ENCODE results near the gene MFSD6L. TPM values are rescaled to one million over a fixed set of nuclear protein-coding genes. Genes with fewer than 3 reads are reported as not detected.

MFSD6L gene
- total RNA-seq, 1 experiment from 2014 or later = not detected

DNA sequence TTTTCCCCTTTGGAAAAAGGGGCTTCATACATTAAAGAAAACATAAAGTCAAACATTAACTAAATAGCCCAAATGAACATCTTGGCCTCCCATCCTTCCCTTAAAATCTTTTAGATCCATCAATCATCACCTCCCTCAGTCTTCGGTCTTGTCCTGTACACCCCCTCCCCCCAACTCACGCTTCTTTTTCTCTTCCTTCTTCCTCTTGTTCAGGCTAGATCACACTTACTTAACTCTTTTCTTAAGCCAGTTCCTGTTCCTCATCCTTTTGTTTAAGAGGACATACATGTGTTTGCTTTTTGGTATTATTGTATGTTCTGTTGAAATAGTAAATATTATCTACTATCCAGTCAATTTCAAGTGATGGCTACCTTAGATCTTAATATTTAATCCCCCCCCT is 5.5 kb downstream of the MFSD6L start:
- no peak for DNase-seq (ENCODE audit: low read depth)

DNA sequence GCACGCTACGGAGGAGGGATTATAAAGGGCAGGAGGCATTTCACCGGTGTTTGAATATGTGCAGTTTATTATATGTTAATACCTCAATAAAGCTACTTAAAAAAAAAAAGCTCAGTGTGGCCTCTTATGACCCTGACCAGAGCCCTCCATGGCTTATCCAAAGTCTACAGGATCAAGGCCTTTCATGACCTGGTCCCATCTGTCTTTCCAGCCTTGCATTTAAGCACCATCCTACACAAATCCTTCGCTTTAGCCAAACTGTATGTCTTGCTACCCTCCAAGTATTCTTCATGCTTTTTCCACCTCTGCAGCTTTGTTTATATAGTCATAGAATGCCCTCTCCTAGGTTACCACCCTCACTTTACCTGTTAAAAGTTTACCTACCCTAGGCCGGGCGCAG is 6.5 kb downstream of the MFSD6L start:
- DNase-seq (ENCODE audit: low read depth) = no peak

DNA sequence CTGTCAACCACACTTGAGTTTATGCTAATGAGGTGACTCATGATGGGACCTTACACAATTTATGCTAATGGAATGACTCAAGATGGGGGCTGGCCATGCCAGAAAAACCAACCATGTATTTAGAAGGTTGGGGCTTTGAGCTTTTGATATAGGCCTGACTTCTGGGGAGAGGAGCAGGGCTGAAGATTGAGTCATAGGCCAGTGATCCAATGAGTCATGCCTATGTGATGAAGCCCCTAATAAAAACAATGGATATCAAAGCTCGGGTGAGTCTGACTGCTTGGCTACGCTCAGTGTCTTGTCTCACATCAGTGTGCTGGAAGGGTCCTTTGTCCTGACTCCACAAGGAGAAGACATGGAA is 7.3 kb downstream of the MFSD6L start:
- DNase-seq (ENCODE audit: low read depth) = peak; percentile 47

DNA sequence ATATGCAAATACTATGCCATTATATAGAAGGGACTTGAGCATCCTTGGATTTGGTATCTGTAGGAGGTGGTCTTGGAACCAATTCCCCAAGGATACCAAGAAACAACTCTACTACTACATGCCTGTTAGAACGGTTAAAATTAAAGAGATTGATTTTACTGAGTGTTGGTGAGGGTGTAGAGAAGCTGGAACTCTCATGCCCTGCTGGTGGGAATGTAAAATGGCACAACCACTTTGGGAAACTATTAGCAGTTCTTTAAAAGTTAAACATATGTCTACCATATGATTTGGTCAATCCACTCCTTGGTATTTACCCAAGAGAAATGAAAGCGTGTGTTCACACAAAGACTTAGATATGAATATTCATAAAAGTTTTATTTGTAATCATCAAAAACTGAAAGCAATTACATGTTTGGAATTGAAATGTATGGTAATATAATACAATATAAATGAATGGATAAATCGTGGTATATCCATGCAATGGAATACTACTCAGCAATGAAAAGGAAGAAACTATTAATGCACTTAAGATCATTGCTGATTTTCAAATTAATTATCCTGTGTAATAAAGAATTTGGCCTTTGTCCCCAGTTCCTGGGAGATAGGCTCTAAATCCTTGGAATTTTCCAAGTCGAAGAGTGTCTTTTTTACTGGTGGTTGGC is 7.8 kb downstream of the MFSD6L start:
- no peak for DNase-seq (ENCODE audit: low read depth)

DNA sequence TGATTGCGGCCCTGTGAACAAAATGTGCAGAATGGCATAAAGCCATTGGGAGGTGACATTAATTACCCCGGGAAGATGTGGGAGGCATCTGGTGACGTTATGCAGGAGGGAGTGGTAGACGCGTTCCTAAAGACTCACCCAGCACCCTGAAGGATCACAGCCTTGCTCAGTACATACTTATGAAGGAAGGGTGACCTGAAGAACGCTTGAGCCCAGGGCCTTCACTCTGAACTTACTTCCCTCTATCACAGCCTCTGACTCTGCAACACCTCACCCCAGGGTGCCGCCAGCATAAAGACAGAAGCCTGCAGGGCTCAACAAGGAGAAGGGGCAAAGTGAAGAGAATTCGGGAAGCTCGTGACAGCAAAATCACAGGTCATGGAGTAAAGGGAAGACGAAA is 9.4 kb downstream of the MFSD6L start:
- DNase-seq (ENCODE audit: low read depth) = no peak

DNA sequence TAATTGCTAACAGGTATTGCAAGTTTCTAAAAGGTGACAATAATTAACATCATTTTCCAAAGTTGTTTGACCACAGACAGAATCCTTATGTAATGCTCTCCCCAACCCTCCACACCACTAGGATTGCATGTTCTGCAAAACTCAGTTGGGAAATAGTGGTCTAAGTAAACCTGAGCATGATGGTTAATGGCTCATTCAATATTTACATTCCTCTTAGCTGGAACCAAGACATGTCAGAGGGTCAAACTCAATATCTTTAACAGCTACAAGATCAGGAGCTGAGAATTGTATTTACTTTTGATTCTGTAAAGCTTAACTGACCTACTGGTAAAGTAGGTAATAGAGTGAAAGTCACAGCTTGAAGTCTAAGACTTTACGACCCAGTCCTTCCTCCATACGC is 10.2 kb downstream of the MFSD6L start:
- DNase-seq (ENCODE audit: low read depth) = no peak

DNA sequence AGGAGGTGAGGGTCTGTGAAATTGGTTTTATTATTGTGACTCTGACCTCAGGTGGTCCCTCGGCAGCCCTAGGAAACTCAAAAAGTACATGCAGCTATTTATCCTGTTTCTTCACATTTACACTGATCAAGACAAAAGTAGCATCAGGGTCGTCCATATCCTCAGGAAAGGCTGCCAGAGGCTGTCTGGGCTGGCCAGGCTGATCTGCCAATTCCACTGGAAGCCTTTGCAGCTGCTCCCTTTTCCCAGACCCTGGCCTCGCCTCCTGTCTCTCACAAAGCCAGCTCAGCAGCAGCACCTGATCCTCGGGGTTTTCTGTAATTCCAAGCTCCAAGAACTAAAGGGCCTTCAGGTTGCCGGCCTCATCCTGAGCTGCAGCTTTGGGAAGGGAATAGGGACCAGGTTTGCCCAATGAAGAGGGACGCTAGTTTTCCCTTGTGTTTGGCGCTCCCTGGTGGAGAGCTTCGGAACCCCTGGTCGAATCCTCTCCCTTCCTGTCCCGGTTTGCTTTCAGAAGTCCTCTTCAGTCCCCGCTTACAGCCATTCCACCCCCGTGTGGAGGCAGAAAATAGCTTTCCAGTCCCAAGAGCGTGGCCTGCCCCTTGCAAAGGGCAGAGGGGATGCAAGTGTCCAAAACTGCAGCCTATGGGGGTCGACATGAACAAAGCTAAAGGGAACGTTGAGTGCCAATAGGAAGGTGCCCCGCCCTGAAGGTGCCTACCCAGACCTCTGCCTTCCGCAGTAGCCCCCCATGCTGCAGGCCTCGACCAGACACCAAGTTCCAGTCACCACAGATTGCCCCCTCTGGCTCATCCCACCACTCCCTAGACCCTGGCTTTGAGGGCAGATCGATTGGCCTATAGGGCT is 13.4 kb downstream of the MFSD6L start:
- DNase-seq (ENCODE audit: low read depth) = peak; percentile 44

DNA sequence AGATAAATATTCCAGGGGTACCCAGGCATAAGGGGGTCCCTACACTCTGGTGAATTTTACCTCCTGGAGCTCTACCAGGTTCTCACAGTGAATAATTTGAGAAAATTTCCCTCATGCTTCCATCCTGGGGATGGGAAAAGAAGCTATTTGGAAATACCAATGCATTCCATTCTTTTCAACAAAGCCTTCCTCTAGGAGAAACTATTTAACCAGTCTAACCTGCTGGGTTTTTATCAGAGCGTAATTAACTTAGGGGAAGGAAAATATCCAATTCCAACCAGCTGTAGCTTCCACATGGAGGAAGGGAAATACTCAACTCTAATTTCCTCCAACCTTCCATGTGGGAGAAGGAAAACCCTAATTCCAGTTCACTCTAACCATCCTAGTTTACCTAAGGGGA is 17.0 kb downstream of the MFSD6L start:
- no peak for DNase-seq (ENCODE audit: low read depth)

DNA sequence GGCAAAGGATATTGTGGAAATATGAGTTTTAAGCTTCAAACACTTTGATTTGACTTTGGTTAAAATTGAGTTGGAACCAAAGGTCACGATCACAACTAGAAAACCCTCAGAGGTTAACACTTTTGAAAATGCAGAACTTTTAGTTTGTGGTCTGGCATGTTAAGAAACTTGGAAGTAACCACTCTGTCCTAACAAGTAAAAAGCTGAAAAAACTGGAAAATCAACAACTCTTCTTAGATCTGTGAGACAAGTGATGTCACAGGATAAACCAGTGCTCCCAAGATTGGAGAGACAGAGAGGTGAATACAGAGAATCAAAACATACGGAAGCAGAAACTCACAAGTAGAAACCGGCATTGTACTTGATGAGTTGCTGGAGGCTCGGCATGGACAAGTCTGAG is 17.4 kb downstream of the MFSD6L start:
- DNase-seq (ENCODE audit: low read depth) = no peak

DNA sequence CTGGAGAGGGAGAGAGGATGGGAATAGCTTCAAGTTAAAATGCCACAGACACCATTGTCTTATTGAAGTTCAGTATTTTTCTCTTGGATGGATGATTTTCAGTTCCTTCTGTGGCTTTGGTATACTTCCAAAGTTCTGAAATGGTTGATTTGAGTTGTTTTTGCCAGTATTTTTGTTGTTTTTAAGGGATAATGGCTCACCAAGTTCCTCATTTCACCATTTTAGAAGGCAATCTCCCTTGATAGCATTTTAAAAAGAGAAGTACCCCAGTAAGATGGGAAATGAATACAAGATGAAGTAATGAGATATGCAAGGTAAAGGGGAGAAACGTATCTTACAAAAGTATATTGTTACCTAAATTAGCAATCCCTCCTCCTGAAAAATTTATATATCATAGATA is 22.3 kb downstream of the MFSD6L start:
- DNase-seq (ENCODE audit: low read depth) = no peak

DNA sequence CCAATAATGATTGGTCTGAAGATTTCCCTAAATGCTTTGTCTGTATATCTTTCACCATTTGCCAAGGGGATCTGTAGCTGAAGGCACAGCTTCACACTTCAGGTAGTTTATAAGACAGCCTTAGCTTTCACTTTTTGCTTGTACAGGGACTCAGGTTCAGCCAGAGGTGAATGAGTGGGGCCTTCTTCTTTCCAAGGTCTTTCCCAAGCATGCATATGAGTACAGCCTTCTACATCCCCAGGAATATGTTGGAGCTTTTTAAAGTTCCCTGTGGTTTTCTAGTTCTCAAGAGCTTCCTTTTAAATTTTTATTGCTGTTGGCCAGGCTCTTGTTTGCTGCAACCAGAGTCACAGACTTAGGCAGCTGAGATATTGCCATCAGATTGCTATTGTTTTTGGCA is 22.9 kb downstream of the MFSD6L start:
- no peak for DNase-seq (ENCODE audit: low read depth)

DNA sequence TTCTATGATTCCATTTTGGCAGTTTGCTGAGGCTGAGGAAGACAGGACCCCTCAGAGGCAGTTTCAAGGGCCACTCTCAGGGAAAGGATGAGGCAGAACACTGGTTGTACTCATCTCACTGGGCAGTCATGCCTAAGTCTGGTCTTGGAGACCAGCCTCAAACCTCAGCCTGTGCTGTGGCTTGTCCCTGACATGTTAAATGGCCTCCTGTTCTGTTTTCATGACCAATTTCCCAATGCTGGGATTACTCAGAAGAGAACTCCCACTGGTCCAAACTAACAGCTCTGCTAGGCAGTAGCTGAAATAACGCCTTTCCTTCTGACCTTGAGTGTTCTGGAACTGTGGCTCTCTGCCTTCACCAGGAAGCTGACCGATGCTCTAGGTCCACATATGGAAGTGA is 32.4 kb downstream of the MFSD6L start:
- no peak for DNase-seq (ENCODE audit: low read depth)

DNA sequence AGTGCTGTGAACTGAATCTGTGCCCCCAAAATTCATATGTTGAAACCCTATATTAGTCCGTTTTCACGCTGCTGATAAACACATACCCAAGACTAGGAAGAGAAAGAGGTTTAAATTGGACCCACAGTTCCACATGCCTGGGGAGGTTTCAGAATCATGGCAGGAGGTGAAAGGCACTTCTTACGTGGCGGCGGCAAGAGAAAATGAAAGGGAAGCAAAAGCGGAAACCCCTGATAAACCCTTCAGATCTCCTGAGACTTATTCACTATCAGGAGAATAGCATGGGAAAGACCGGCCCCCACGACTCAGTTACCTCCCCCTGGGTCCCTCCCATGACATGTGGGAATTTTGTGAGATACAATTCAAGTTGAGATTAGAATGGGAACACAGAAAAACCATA is 37.2 kb downstream of the MFSD6L start:
- no peak for DNase-seq (ENCODE audit: low read depth)

DNA sequence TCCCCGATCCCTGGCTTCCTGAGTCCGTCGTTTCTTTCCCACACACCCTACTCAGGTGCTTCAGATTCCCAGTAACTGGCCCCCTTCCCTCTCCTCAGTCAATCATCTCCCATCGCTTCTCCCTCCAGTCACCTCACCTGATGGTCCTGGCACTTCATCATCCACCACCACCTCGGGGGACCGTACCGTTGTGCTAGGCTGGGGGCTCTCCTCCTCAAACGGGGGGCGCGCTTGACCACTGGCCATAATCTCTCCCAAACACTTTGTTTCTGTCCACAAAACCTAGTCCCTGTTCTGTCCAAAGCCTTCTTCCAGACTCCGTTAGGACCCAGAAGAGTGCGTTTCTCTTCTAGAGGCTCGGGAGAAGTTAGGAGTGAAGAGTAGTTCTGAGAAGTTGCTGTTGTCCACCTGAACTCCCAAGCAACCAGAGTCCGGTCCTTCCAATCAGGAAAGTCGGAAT is 41.0 kb downstream of the MFSD6L start, which contains the start of gene SPDYE4:
Gene SPDYE4 (minus strand): TSS at position 410 of the 460 bp plus-strand sequence. CDS start 164 bp downstream, at position 246.
- no peak for DNase-seq (ENCODE audit: low read depth)

DNA sequence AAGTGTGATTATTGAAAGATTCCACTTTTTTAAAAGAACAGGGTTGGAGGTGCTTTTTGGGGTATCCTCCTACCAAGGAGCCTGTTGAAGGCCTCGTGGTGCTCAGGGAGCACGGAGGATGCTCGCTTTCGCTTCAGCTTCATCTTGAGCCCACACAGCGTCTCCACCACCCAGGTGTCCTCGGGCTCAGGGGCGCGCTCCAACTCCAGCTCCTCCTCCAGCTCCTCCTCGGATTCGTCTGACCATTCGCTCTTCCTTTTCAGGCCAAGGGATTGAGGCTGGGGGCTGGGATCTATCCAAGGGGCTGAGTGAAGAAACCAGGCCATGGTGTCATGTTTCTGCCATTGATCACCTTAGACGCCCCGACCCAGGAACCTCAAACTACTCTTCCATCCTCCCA is 42.0 kb downstream of the MFSD6L start:
- no peak for DNase-seq (ENCODE audit: low read depth)

DNA sequence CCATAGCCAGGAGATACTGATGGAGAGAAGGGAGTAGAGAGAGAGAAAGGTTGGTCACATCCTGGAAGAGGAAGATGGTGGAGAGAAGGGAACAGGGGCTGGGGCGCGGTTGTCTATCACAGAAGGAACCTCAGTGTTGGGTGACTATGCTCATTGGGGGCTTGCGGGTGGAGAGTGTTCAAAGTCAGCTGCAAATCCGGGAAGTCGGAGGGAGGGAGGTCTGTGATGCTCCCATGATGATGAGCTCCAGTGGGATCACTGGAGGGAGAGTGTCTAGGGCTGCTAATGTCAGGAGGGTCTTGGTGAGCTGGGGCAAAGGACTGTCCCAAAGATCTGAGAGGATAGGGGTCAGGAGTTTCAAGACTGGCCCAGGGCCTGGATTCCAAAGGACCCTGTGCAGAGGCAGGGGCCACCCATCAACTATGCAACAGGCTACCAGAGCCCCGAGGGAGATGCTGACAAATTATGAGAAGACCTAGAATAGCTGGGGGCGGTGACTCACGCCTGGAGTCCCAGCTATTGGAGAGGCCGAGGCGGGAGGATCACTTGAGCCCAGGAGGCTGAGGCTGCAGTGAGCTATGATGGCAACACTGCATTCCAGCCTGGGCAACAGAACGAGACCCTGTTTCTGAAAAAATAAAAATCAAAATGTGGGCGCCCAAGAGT is 43.4 kb downstream of the MFSD6L start:
- no peak for DNase-seq (ENCODE audit: low read depth)

DNA sequence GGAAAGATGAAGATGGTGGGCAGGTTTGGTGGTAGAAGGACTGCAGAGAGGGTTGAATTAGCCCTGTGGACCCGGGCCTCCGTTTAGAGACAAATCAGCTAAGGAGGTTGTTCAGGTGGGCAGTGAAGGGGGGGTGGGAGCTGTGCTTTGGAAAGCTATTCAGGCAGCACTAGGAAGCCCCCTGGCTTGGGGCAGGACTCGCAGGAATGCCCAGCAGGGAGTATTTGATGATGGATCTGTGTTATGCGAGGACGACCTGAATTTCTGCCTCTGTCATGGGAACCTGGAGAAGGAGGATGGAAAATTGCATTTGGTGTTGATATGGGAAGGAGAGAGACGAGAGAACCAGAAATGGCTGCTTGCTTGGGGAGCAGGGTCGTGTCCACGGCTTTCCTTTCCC is 44.3 kb downstream of the MFSD6L start:
- DNase-seq (ENCODE audit: low read depth) = no peak

DNA sequence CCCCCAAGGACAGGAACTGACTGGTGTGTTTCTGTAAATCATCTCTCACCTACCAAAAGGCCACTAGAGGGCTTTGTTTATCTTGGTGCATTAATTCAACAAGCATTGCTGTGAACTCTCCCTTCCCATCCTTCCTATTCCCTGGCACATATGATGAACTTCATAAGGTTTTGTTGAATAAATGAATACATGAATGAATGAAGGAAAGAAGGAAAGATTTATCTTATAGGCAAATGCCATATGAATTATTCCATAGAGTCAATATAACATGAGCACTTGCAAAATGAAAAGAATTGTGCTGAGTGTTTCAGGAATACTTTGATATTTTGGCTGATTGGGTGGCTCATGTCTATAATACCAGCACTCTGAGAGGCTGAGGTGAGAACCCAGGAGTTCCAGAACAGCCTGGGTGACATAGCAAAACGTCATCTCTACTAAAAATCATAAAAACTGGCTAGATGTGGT is 45.2 kb downstream of the MFSD6L start:
- DNase-seq (ENCODE audit: low read depth) = peak; percentile 17

DNA sequence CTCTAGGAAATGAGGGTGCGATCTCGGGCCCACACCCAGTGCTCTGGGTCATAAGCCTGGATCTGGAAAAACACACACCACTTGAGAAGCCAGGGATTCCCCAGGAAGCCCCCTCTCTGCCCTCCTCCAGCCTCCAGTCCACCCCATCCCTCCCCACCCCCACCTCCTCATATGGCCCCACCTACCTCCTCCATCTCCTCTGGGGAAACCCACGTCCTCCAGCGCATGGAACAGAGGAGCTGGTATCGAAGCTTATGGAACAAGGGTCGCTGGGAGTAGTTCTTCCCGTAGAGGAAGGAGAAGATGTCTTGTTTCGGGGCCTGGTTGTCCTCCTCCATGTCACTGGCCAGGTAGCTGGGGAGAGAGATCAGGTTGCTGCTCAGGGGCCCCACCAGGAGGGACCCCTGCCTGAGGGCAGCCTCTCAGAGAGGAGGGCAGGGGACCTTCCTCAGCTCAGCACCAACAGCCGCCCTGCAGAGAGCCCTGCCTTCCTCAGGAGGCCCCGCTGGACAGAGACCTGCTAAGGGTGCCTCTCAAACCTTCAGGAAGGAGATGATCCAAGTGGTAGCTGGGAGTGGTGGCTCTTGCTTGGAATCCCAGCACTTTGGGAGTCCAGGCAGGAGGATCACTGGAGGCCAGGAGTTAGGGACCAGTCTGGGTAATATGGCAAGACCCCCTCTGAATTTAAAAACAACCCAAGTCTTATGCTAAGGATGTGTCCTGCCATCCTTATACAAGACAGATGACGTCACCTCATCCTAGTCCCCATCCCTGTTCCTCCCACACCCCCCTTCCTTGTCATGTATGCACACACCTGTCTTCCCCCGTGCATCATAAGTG is 45.8 kb downstream of the MFSD6L start:
- no peak for DNase-seq (ENCODE audit: low read depth)

DNA sequence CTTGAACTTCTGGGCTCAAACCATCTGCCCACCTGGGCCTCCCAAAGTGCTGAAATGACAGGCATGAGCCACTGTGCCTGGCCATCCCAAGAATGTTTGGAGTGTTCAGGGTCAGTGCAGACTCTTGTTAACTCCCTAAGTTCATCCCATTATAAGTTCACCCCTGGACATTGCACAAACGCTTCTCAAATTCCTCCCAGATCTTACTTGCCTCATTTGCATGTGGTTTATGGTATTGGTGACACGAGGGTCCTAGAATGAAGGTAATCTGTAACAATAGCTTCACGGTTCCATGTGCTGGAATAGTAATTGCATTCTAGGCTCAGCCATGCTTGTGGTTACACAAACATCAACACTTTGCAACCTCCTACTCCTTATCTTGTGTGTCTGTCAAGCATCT is 49.5 kb downstream of the MFSD6L start:
- DNase-seq (ENCODE audit: low read depth) = no peak

DNA sequence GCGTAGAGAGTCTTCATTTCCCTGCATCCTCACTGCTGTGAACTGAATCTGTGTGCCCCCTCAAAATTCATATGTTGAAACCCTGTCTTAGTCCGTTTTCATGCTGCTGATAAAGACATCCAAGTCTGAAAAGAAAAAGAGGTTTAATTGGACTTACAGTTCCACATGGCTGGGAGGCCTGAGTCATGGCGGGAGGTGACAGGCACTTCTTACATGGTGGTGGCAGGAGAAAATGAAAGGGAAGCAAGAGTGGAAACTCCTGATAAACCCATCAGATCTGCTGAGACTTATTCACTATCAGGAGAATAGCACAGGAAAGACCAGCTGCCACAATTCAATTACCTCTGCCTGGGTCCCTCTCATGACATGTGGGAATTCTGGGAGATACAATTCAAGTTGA is 51.4 kb downstream of the MFSD6L start:
- no peak for DNase-seq (ENCODE audit: low read depth)

Measured in LHCN-M2 (cell line).